Esophagus mucosa (tissue), 1 donor: ENCODE results near the gene RFTN2. TPM values are rescaled to one million over a fixed set of nuclear protein-coding genes. Genes with fewer than 3 reads are reported as not detected.
A peak's percentile ranks its signal among the peaks of the same experiment; 100 is the strongest.
"Not testable (repeated sequence)": the region's sequence is repeated elsewhere in the genome, so short reads cannot be mapped to it uniquely, and the experiment has no call there.

Experiments
- ATAC-seq: fragments of 200-7000 bp; cut with Tn5 transposase; one replicate; pipeline ENCODE4 v1.9.1; 2020
- total RNA-seq: library from RNA; stranded (reverse); gene quantifications from one replicate; pipeline ENCODE4 v1.2.4, GENCODE V29; 2023
- donor health status: DM: yes; HTN: yes; CAD: no.

Gene RFTN2
- total RNA-seq, 1 donor from 2014 or later, result 1.5 TPM

DNA sequence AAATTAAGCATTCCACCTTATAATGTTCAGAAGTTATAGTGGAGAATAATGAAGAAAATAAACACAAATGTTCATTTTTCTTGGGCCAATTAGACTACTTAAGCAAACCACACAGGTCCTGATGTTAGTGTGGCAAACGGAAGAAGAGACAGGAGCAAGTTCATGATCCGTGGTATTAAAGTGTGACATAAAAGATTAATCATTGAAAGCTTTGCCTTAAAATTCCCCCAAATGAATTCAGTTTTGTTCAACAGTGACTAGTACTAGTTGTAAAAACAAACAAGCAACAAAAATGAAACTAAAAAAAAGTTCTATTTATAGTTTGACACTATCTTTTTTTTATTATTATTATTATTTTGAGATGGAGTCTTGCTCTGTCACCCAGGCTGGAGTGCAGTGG, 73.7 kb downstream of the RFTN2 start:
- no peak for ATAC-seq

DNA sequence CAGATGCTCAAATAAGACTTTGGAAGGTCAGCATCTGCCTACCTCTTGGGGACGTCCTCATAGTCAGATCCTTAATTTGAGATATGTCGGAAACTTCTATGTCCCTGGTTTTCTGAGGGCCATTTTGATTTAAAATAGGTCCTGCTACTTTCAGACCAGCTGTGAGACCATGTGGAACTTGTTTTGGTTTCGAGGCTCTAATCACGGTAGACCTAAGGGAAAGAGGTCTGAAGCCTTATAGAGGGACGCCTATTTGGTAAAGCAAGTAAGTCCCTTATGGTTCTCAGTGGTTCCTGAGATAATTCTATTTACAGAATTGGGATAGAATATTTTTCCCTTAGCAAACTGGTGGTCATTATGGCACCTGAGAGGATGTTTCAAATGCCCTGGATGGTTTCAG, 75.1 kb downstream of the RFTN2 start:
- ATAC-seq, result no peak

DNA sequence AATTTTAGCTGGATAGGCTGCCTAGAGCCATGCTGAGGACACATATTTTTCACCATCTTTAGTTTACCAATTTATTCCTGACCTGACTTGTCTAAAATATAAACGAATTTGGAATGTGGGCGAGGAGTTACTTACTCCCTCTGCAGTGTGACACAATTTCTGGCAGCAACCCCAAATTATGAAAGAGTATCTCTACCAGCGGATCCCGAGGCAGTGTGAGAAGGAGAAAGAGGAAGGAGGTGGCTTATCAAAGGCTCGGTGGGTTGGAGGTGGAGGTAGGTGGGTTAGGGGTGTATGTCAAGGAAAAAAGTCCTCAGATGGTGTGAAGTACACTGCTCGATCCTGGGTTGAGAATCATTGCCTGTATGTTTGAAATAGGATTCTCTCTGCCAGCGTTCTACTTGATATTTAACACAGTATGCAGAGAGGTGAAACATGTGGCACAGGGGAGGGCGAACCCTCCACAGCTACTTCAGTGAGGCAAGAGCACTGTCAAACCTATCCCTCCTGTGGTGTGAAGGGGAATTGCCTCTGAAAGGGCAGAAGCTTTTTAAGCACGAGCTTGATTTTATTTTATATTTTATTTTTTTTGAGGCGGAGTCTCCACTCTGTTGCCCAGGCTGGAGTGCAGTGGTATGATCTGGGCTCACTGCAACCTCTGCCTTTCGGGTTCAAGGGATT, 76.0 kb downstream of the RFTN2 start:
- ATAC-seq, result peak; percentile 92

DNA sequence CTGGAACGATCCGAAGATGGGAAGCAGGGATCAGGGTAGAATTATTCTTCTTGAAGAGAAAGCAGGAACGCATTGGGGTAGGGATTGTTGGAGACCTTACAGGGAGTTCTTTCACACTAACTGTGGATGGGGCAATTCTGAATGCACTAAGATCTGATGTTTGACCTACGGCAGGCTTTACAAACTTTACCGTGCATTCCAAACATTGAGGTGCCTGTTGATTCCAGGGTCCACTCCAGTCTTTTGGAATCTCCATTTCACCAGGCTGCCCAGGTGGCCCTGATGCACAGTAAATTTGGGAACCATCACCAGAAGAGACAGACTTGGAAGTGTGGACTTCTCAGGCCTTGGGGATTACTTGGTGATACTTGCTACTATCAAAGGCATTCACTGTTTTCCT, 76.9 kb downstream of the RFTN2 start:
- ATAC-seq, result no peak

DNA sequence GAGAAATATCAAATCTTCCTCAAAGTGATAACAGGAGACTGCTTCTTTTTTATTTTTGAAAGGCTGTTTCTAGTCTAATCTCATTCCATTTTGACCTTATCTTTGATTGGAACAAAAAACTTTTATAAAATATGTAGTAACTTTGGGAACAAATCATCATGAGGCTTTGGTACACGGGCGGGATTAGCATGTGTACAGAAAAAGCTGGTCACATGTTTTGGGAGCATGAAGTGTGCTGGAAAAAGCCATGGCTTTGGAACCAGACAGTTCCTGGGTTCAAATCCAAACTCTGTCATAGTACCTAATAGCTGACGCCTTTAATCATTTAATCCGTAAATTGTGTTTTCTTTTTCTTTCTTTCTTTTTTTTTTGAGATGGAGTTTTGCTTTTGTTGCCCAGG, 78.2 kb downstream of the RFTN2 start:
- no peak for ATAC-seq

DNA sequence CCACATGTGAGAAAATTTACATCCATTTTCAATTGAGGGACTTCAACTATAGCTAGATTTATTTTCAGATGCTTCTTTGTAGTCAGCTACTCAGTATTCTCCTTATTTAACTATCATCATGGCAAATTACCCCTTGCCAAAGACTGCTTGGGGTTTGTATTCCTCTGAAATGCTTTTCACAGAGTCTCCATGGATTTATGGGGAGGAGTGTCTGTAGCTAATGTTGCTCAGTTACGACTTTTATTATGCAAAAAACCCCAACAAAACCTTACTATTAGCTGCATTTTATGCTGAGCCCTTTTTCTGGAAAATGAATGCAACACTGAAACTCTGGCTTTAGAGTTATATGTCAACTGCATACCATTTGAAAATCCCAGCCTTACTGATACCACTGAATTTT, 78.6 kb downstream of the RFTN2 start:
- no peak for ATAC-seq

DNA sequence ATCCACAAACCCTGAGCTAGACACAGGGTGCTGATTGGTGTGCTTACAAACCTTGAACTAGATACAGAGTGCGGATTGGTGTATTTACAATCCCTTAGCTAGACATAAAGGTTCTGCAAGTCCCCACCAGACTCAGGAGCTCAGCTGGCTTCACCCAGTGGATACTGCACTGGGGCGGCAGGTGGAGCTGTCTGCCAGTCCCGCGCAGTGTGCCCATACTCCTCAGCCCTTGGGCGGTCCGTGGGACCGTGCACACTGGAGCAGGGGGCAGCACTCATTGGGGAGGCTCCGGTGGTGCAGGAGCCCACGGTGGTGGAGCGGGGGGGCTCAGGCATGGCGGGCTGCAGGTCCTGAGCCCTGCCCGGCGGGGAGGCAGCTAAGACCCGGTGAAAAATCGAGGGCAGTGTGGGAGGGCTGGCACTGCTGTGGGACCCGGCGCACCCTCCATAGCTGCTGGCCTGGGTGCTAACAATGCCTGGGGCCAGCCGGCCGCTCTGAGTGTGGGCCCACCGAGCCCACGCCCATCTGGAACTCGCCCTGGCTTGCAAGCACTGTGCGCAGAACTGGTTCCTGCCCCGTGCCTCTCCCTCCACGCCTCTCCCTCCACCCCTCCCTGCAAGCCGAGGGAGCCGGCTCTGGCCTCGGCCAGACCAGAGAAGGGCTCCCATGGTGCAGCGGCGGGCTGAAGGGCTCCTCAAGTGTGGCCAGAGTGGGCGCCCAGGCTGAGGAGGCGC, 83.9 kb downstream of the RFTN2 start:
- peak; percentile 98 for ATAC-seq

DNA sequence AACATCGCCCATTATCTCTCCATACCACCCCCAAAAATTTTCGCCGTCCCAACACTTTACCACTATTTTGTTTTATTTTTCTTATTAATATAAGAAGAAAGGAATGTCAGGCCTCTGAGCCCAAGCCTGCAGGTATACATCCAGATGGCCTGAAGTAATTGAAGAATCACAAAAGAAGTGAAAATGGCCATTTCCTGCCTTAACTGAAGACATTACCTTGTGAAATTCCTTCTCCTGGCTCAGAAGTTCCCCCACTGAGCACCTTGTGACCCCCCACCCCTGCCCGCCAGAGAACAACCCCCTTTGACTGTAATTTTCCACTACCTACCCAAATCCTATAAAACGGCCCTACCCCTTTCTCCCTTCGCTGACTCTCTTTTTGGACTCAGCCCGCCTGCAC, 88.1 kb downstream of the RFTN2 start:
- ATAC-seq, result not testable (repeated sequence)

DNA sequence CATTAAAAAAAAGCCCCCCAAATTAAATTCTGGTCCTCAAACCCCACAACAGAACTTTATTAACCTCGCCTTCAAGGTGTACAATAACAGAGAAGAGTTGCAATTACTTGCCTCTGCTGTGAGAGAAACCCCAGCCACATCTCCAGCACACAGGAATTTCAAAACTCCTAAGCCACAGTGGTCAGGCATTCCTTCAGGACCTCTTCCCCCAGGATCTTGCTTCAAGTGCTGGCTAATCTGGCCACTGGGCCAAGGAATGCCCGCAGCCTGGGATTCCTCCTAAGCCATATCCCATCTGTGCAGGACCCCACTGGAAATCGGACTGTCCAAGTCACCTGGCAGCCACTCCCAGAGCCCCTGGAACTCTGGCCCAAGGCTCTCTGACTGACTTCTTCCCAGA, 95.2 kb downstream of the RFTN2 start:
- not testable (repeated sequence) for ATAC-seq

DNA sequence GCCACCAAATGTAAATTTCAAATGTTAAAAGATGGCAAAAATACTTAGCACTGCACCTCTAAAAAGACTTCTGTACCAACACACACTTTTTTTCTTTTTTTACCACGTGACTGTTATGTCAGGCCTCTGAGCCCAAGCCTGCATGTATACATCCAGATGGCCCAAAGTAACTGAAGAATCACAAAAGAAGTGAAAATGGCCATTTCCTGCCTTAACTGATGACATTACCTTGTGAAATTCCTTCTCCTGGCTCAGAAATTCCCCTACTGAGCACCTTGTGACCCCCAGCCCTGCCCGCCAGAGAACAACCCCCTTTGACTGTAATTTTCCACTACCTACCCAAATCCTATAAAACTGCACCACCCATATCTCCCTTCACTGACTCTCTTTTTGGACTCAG, 97.1 kb downstream of the RFTN2 start:
- not testable (repeated sequence) for ATAC-seq

DNA sequence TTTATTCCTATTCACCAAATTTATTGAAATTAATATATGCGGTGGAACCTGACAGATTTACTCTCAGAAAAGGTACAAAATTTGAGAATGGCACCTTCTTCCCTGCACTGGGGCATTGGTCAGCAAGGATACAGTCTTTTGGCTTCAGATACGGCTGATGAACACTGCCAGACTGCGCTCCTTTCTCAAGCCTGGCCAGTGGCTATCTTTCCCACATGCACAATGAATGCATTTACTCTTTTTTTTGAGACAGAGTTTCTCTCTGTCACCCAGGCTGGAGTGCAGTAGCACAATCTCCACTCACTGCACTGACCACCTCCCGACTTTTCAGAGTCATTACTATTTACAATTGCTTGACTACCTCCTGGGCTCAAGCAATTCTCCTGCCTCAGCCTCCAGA, 97.9 kb downstream of the RFTN2 start:
- no peak for ATAC-seq

DNA sequence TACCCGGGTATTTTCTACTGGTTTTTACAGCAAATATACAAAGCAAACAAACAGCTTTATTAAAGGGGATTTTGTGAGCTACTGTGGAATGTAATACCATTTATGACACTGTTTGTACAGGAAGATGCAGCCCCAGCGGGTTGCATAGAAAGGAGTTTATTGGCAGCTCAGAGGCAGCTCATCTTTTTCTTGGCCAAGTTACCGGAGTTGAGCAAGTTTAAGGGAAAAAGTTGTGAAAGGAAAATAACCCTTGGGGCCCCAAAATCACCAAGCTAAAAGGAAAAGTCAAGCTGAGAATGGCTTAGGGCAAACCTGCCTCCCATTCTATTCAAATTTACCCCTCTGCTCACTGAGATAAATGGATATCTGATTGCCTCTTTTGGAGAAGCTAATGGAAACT, 98.8 kb downstream of the RFTN2 start:
- ATAC-seq, result no peak

DNA sequence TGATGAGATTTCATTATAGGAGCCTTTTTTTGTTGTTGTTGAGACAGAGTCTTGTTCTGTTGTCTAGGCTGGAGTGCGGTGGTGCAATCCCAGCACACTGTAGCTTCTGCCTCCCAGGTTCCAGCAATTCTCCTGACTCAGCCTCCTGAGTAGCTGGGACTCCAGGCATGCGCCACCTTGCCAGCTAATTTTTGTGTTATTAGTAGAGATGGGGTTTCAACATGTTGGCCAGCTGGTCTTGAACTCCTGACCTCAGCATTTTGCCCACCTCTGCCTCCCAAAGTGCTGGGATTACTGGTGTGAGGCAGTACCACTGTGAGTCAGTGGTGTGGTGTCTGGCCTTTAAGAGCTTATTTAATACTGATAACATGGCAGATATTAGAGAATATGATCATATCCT, 99.4 kb downstream of the RFTN2 start:
- ATAC-seq, result no peak

DNA sequence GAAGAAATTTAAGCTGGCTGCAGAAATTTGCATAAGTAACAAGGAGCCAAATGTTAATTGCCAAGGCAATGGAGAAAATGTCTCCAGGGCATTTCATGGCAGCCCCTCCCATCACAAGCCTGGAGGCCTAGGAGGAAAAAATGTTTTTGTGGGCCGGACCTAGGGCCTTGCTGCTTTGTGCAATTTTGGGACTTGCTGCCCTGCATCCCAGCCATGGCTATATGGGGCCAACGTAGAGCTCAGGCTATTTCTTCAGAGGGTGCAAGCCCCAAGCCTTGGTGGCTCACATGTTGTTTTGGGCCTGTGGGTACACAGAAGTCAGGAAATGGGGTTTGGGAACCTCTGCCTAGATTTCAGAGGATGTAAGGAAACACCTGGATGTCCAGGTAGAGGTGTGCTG, 101.8 kb downstream of the RFTN2 start:
- ATAC-seq, result no peak

DNA sequence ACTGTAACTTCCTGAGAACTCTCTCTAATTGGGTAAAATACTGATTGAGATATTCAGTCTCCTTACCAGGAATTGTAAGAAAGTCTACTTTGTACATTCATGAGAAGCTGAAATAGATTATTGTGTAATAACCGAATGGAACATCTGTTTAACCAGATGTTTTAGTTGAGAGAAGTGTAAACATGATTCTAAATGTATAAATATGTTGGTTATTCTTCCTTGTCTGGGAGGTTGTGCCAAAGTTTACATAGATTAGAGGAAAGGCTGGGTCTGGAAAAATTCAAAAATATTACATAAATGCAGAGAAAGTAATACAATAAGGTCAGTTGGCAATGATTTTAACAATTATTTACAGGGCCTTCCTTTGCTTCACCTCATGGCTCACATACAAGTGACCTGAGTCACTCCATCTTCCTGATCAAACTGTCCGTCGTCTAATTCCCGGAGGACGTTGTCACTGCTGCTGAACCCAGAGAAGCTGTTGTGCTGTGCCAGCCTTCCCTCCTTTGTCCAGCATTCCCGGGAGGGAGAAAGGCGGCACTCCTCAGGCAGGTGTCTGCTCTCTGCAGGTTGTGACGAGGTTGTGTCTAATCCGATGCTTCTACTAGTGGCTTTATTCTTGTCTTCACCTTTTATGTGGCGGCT, 103.6 kb downstream of the RFTN2 start:
- ATAC-seq, result peak; percentile 25

DNA sequence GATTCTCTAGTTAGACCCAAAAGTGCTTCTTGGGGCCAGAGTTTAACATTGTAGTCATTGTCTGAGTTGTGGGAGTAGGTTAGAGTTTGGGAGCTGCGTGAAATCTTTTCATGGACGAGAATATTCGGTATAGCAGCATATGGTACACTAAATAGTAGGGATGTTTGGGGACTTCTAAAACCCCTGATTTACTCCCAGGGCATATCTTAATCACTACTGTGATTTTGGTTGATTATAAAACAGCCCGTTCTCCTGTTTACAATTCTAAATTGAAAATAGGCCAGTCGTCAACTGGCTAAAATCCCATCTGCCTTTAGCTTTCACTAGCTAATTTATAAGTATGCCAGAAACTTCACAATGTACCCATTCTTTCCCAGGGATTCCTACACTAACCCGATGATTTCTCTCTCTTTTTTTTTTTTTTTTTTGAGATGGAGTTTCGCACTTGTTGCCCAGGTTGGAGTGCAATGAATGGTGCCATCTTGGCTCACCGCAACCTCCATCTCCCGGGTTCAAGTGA, 115.2 kb downstream of the RFTN2 start:
- ATAC-seq, result no peak

DNA sequence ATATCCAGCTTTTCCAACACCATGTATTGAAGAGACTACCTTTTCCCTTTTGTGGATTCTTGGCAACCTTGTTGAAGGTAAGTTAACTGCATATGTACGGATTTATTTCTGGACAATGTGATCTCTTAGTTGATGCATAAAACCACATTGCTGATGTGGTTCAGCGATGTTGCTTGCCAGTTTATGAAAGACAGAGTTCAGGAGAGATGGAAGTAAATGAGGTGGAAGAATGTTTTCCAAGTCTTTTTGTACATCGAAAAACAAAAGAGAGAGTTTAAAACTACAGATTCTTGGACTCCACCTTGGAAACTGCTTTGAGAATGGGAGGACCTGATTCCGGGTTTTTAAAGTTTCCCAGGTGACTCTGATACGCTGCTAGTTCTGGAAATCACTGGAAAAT, 115.7 kb downstream of the RFTN2 start:
- ATAC-seq, result no peak

DNA sequence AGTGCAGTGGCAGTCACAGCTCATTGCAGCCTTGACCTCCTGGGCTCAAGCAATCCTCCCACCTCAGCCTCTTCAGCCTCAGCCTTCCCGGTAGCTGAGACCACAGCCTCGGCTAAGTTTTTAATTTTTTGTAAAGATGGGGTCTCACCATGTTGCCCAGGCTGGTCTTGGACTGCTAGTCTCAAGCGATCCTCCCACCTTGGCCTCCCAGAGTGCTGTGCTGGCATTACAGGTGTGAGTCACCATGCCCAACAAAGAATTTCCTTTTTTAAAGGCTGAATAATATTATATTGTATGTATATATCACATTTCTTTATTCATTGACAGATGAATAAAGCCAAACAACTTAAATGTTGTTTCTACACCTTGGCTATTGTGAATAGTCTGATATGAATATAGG, 117.0 kb downstream of the RFTN2 start:
- ATAC-seq, result no peak

DNA sequence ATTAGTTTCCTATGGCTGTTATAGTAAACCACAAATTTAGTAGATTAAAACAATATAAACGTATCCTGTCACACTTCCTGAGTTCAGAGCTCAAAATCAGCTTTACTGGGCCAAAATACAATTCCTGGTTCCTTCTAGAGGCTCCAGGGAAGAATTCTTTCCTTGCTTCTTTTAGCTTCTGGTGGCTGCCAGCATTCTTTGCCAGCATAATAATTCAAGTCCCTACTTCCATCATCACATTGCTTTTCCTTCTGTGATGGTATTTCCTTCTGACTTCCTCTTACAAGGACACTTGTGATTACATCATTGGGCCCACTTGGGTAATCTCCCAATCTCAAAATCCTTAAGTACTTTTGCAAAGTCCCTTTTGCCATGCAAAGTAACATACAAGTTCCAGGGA, 118.9 kb downstream of the RFTN2 start:
- no peak for ATAC-seq

DNA sequence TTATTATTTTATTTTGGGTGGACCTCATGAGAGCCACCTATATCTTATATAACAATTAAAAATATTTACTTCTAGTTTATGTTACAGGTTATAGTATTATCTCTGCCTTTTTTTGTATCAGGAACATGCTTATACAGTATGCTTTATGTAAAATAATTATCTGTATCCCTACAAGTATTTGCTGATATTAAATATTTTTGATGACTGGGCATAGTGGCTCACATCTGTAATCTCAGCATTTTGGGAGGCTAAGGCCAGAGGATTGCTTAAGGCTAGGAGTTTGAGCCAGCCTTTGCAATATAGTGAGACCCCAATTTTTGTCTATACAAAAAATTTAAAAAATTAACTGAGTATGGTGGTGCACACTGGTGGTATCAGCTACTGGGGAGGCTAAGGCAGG, 119.9 kb downstream of the RFTN2 start:
- ATAC-seq, result no peak

DNA sequence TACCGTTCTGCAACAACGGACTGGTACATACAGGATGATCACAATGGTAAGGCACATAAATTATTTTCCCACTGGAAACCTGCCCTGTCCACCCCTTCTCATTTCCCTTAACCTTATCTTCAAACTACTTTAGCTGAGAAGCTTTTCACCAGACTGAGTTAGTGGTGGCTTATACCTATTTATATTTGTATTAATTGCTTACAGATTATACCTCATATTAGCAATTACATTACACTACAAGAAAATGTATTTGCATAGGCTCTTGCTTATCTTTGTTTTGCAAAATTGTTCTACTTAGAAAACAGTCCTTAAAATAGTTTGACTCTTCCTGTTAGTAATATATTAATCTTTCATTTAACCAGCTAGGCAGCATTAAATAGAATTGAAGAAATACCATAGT, 124.1 kb downstream of the RFTN2 start:
- not testable (repeated sequence) for ATAC-seq

DNA sequence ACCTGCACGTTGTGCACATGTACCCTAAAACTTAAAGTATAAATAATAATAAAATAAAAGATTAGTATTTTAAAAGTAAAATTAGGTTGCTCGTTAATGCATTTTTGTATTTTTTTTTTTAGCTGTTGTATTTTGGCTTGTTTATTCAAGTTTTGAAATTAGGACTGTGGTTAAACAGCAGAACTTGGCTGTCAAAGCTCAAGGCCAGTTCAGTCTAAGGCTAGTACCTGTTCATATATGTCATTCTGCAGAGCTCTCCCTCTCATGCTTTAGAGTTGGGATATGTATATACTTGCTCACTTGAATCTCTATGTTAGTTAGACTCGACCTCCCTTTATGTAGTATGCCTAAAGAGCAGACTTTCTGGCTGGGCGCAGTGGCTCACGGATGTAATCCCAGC, 126.8 kb downstream of the RFTN2 start:
- ATAC-seq, result no peak

DNA sequence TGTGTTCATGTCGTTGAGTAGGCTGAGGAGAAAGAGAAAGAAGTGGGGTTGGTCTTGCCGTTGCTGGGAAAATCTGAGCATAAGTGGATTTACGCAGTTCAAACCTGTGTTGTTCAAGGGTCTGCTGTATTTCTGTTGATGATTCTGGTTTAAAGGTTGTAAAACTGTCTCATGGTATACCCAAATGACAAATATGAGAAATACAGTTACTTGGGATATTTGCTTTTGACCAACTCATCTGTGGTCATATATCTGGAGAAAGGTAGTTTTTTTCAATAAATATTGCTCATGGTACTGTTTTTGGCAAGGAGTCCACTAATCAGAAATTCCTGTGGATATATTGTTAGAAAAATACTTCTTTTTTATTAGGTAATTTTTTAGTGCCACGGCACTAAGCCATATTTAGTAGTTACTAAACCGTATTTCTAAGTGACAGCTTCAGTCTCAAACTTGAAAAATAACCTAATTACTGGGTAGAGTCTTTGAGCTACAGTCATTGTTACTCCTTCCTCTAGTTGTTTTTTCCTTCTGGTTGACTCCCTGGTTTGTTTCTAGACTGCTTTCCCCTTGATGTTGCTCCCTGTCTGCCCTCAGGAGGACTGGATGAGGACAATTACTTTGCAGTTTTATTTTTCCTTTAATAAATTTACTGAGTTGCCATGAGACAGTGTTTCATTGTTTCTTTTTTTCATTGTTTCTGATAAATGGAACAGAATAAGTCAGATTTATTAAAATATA, 128.1 kb downstream of the RFTN2 start:
- ATAC-seq, result no peak
